Adrenal gland (tissue), 12 donors: ENCODE results near the gene PAX5. TPM values are rescaled to one million over a fixed set of nuclear protein-coding genes. Genes with fewer than 3 reads are reported as not detected.

ENCODE experiments used
- DNase-seq, 7 donors: peaks; one replicate each; pipeline ENCODE4 v3.0.0-alpha.2; 2019 to 2020
- H3K27ac ChIP-seq, 5 donors: fragments of 200-600 bp; sonication (generic) in 4 of 5; 1 replicate in 3 of 5; 2 replicates in 2 of 5; pipeline versions ENCODE4 v1.5.1 to v1.8.0; 2016 to 2020; ENCODE audit warnings: mild to moderate bottlenecking in 1 of 5
- H3K27me3 ChIP-seq: fragments of 200-600 bp; 2 replicates; pipeline ENCODE4 v1.8.0; 2021
- H3K36me3 ChIP-seq, 2 donors: fragments of 200-600 bp; replicated peaks in 1 of 2; 1 replicate in 1 of 2; 2 replicates in 1 of 2; pipeline versions ENCODE4 v1.5.1 to v1.8.0; 2018 to 2022
- H3K4me1 ChIP-seq, 2 donors: fragments of 200-600 bp; replicated peaks in 1 of 2; 1 replicate in 1 of 2; 2 replicates in 1 of 2; pipeline versions ENCODE4 v1.5.1 to v1.8.0; 2018 to 2021
- H3K4me3 ChIP-seq, 4 donors: fragments of 200-600 bp; sonication (generic) in 3 of 4; one replicate each; pipeline ENCODE4 v1.5.1; 2016 to 2018
- H3K9me3 ChIP-seq, 3 donors: fragments of 200-600 bp; sonication (generic) in 1 of 3; replicated peaks in 1 of 3; 1 replicate in 2 of 3; 2 replicates in 1 of 3; pipeline versions ENCODE4 v1.5.1 to v1.8.0; 2016 to 2021
- POLR2A ChIP-seq, 2 donors: fragments of 450-650 bp; IDR thresholded peaks; one replicate each; pipeline ENCODE4 v1.6.1; 2017; ENCODE audit warnings: antibody characterized with exemption in 2 of 2, mild to moderate bottlenecking in 2 of 2, moderate library complexity in 1 of 2
- WGBS, 4 donors: extraction: QIAGEN DNeasy Blood & Tissue Kit in 2 of 4; methylation state at CpG; one replicate each; pipeline versions ENCODE4 v1.1.5 to v1.1.7; 2013 to 2017; 5-methylcytosine and 5-hydroxymethylcytosine counted together
- intact Hi-C, 2 donors: fragments of 100-400 bp; cut with DNase I; formaldehyde crosslinking; loops; one replicate each; pipeline versions ENCODE4 v1.14.1 to v1.15.0; 2022 to 2023
- polyA plus RNA-seq, 3 donors: library from polyadenylated mRNA; stranded (reverse); fragments of 200-250 nt in 2 of 3; fragments of 350-450 nt in 1 of 3; fragmentation: Illumina TruSeq in 1 of 3; extraction: RNeasy Lipid Tissue Mini Kit (QIAGEN cat#74804) in 1 of 3; gene quantifications; one replicate each; pipeline ENCODE4 v1.2.3, GENCODE V29; 2013 to 2014
- total RNA-seq, 9 donors: library from RNA; depleted of rRNA in 4 of 9; stranded (reverse); fragments of >200 nt in 4 of 9; fragments of 120-200 nt in 1 of 9; fragmentation: NEBNext Ultra II Directional in 1 of 9; extraction: Animal tissue kit (Norgen Biotek cat#: 25700) in 1 of 9; gene quantifications; one replicate each; pipeline versions ENCODE4 v1.1.0 to v1.2.4, GENCODE V29; 2013 to 2023
- TF ChIP-seq, protein P1 (sequence below), 6 experiments: fragments of 450-650 bp in 4 of 6; fragments of 200-600 bp in 2 of 6; sonication (generic) in 1 of 6; IDR thresholded peaks; 1 replicate in 5 of 6; 2 replicates in 1 of 6; pipeline versions ENCODE4 v1.5.1 to v1.8.0; 2016 to 2021; ENCODE audit warnings: antibody characterized with exemption in 6 of 6, mild to moderate bottlenecking in 2 of 6, moderate library complexity in 1 of 6
- donor health status: healthy with polysubstance abuse.
- donor health status: Bipolar disorder and iron deficiency.
- donor health status: DM: yes; HTN: yes; CAD: no.
- donor health status: DM: no; HTN: no; CAD: no.
- donor health status: DM: no; HTN: no; CAD: no.
- donor health status: DM: yes; HTN: yes; CAD: no.

PAX5 gene
- total and polyA plus RNA-seq, 12 donors = under 0.01 to 0.22 (median 0.09) TPM; not detected in 6

DNA sequence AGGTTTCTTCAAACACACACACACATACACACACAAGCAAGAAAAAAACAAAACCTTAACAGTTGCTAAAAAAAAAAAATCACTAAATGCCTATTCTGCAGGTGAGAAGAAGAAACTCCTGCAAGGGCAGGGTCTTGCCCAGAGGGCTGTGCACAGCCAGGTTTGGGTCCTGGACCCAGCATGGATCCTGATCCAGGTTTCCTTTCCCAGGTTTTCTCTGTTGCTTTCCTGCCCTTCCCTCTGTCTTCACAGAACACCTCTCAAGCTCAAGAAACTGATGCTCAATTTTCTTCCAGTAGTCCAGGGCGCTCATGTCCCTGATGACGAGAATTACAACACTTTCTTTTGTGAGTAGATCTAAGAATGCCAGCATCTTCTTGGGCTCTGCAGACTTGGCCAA lies 136.6 kb downstream of the PAX5 start:
- Histone ChIP-seq H3K9me3 (no peaks in the 10 kb centered on the region), H3K4me1 (no peaks in the 10 kb centered on the region), H3K27me3 (no peaks in the 10 kb centered on the region), H3K27ac (no peak overlapping the region), H3K36me3 (no peaks in the 10 kb centered on the region), H3K4me3 (no peak overlapping the region)
- DNase-seq = no peak
- intact Hi-C loops = no loop called here
- no peak for TF ChIP-seq POLR2A (IDR thresholded peaks at IDR 0.05)
- TF ChIP-seq, protein P1, sequence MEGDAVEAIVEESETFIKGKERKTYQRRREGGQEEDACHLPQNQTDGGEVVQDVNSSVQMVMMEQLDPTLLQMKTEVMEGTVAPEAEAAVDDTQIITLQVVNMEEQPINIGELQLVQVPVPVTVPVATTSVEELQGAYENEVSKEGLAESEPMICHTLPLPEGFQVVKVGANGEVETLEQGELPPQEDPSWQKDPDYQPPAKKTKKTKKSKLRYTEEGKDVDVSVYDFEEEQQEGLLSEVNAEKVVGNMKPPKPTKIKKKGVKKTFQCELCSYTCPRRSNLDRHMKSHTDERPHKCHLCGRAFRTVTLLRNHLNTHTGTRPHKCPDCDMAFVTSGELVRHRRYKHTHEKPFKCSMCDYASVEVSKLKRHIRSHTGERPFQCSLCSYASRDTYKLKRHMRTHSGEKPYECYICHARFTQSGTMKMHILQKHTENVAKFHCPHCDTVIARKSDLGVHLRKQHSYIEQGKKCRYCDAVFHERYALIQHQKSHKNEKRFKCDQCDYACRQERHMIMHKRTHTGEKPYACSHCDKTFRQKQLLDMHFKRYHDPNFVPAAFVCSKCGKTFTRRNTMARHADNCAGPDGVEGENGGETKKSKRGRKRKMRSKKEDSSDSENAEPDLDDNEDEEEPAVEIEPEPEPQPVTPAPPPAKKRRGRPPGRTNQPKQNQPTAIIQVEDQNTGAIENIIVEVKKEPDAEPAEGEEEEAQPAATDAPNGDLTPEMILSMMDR (IDR thresholded peaks at IDR 0.05) = no peak
- 28 to 45% (median 40%) methylated on average over 2 of the region's 2 CpGs for WGBS, 4 donors

DNA sequence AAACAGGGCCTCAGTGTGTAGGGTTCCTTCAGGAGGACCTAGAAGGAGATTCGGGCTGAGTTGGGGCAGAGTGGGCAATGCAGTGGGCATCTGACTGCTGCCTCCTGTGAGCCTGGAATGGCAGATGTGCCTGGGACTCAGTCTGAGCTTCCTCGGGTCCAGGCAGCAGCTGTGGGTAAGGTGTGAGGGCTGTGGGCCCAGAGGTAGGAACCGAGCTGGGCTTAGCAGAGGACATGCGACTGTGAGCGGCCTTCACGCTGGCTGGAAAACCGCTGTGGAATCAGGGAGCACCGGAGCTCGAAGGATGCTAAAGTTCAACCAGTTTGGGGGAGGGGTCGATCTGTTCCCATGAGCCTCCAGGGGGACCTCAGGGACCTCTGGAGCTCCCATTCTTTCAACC lies 137.0 kb downstream of the PAX5 start:
- TF ChIP-seq POLR2A (IDR thresholded peaks at IDR 0.05) = no peak
- TF ChIP-seq, protein P1 (IDR thresholded peaks at IDR 0.05) = no peak
- intact Hi-C loops = no loop called here

DNA sequence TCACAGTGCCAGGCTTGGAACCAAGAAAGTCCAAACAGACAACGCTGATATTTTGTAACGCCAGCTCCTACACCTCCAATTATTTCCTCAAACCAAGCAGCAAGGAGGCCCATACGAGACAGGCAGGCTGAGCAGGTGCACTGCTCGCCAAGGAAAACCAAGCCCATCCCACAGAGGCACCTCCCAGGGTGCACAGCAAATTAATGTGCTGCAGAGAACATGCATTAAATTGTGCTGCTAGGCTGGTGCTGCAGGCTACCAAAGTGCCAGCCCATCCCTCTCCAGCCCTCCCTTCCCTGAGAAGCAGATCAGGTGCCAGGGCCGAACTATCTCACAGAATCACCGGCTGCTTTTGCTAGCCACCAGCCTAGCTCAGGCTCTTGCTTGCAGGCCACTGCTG lies 137.8 kb downstream of the PAX5 start:
- no peaks in the 10 kb centered on the region for H3K9me3 ChIP-seq
- 75 to 92% (median 86%) methylated on average over 4 to 6 of the region's 6 CpGs for WGBS, 4 donors
- intact Hi-C loops = no loop called here
- H3K4me1 ChIP-seq = no peaks in the 10 kb centered on the region
- TF ChIP-seq, protein P1 (IDR thresholded peaks at IDR 0.05) = no peak
- TF ChIP-seq POLR2A (IDR thresholded peaks at IDR 0.05) = no peak
- DNase-seq = no peak
- no peak overlapping the region for H3K4me3 ChIP-seq
- no peaks in the 10 kb centered on the region for H3K36me3 ChIP-seq
- no peaks in the 10 kb centered on the region for H3K27me3 ChIP-seq
- no peak overlapping the region for H3K27ac ChIP-seq

More for the DNA sequence above, 137.0 kb downstream of the PAX5 start:
- Histone ChIP-seq H3K4me3 (no peak overlapping the region), H3K4me1 (no peaks in the 10 kb centered on the region), H3K27ac (no peak overlapping the region), H3K36me3 (no peaks in the 10 kb centered on the region), H3K9me3 (no peaks in the 10 kb centered on the region), H3K27me3 (no peaks in the 10 kb centered on the region)
- WGBS, 4 donors = 70 to 82% (median 77%) methylated on average over 6 to 10 of the region's 10 CpGs
- no peak for DNase-seq

DNA sequence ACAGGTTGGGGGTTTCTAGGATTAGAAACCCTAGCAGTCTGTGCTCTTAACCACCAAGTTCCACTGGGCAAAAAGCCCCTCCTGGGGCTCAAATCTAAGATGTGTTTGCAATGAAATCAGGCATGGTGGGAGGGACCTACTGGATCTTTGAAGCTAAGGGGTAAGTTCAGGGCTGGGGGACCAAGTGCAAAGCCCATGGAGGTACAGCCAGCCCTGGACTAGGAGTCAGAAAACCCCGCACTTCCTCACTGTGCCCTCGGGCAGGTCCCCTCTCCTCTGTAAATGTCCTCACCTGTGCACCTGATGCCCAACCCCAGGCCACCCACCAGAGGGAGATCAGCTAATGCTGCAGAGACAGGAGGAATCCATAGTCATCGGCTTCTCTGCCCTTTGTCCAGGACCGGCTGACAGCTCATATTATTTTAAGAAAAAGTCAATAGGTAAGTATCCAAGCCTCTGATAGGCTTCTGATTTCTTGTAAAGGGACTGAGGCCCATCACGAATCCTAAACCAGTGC lies 138.3 kb downstream of the PAX5 start:
- H3K27ac ChIP-seq = no peak overlapping the region
- TF ChIP-seq, protein P1 (IDR thresholded peaks at IDR 0.05) = no peak
- no peak for TF ChIP-seq POLR2A (IDR thresholded peaks at IDR 0.05)
- H3K9me3 ChIP-seq = no peaks in the 10 kb centered on the region
- no peak for DNase-seq
- 60 to 84% (median 77%) methylated on average over 4 to 5 of the region's 5 CpGs for WGBS, 4 donors
- H3K36me3 ChIP-seq = no peaks in the 10 kb centered on the region
- no peaks in the 10 kb centered on the region for H3K27me3 ChIP-seq
- intact Hi-C loops = no loop called here
- H3K4me1 ChIP-seq = no peaks in the 10 kb centered on the region
- H3K4me3 ChIP-seq = no peak overlapping the region
